ENCODE results near the gene NLGN2. TPM values are rescaled to one million over a fixed set of nuclear protein-coding genes. Genes with fewer than 3 reads are reported as not detected.

Gene NLGN2
- total and polyA plus RNA-seq, 2 experiments from 2014 or later, result 14.4 to 38.7 TPM

- TF ChIP-seq ZNF462 (CRISPR knock-in tag; IDR thresholded peaks at IDR 0.05) (no peak), JUNB (IDR thresholded peaks at IDR 0.05; ENCODE audit: unreplicated experiment) (no peak)
These were observed 5.8 kb downstream of the NLGN2 start (continued) for GRCh38 chr17:7413346-7413985.

- no peak overlapping the region for H3K4me2 ChIP-seq
- no peak overlapping the region for H3K4me3 ChIP-seq
- no peaks in the 10 kb centered on the region for H3K79me2 ChIP-seq (replicated peaks; ENCODE audit: insufficient read depth)
- no peaks in the 10 kb centered on the region; the same call in 1 of the 2 replicates for H4K20me1 ChIP-seq (replicated peaks; ENCODE audit: insufficient read depth)
- no peaks in the 10 kb centered on the region for H3K9me2 ChIP-seq (ENCODE audit: insufficient read depth)
- no peaks in the 10 kb centered on the region; the same call in 1 of the 2 replicates for H3K36me3 ChIP-seq (ENCODE audit: insufficient read depth)
- peaks cover 28% of the 10 kb centered on the region for H3K36me3 Mint-ChIP-seq (ENCODE audit: low read depth)
- DNase-seq (ENCODE audit: low spot score), result no peak
- no peaks in the 10 kb centered on the region for H3K27me3 ChIP-seq (ENCODE audit: insufficient read depth)
- H2AFZ ChIP-seq, result no peak overlapping the region
- no peak overlapping the region for H3K27ac Mint-ChIP-seq
- peaks cover 11% of the 10 kb centered on the region for H3K27me3 Mint-ChIP-seq (ENCODE audit: insufficient read depth, low read depth, poor library complexity)
- H3K4me3 Mint-ChIP-seq, result no peak overlapping the region
- no peaks in the 10 kb centered on the region for H3K9me3 Mint-ChIP-seq
- H3K4me1 Mint-ChIP-seq, result peaks cover 33% of the 10 kb centered on the region
- H3F3A ChIP-seq (replicated peaks; ENCODE audit: low read depth), result no peaks in the 10 kb centered on the region
- TF ChIP-seq EZH2phosphoT487 (IDR thresholded peaks at IDR 0.05; ENCODE audit: unreplicated experiment), result no peak
- no peak for TF ChIP-seq CREB1 (CRISPR knock-in tag; IDR thresholded peaks at IDR 0.05; ENCODE audit: low read depth)
- no peak for TF ChIP-seq JUNB (IDR thresholded peaks at IDR 0.05; ENCODE audit: unreplicated experiment)
- no peak for TF ChIP-seq REST (IDR thresholded peaks at IDR 0.05; ENCODE audit: unreplicated experiment)
- no peak for TF ChIP-seq ETS1 (IDR thresholded peaks at IDR 0.05)
- H3K27ac ChIP-seq (ENCODE audit: low read depth), result no peak overlapping the region
- no peaks in the 10 kb centered on the region for H3K4me1 ChIP-seq (ENCODE audit: insufficient read depth)
- no peak for ATAC-seq
These were observed 7.2 kb downstream of the NLGN2 start for GRCh38 chr17:7414837-7415236.

All from GM23338 (cell line).